Esophagus squamous epithelium (tissue), 4 donors: ENCODE data around the gene HSPA14.

ENCODE experiments used
- CTCF ChIP-seq, 6 experiments: fragments of 450-650 bp in 4 of 6; fragments of 200-600 bp in 2 of 6; sonication (generic) in 2 of 6; IDR thresholded peaks; one replicate each; pipeline ENCODE4 v1.5.1; 2016 to 2019; ENCODE audit warnings: antibody characterized with exemption in 6 of 6, mild to moderate bottlenecking in 4 of 6, moderate library complexity in 4 of 6
- POLR2A ChIP-seq, 4 donors: fragments of 450-650 bp; IDR thresholded peaks; one replicate each; pipeline ENCODE4 v1.6.1; 2017; ENCODE audit warnings: antibody characterized with exemption in 4 of 4, mild to moderate bottlenecking in 4 of 4, moderate library complexity in 3 of 4

GRCh38 chr10:14859775-14860174 lies 21.7 kb downstream of the HSPA14 start:
- no peak for TF ChIP-seq CTCF (IDR thresholded peaks at IDR 0.05)
- TF ChIP-seq POLR2A (IDR thresholded peaks at IDR 0.05) = no peak
